PC-9 (cell line): ENCODE data around the gene HOXB5. TPM values are rescaled to one million over a fixed set of nuclear protein-coding genes. Genes with fewer than 3 reads are reported as not detected.

ENCODE experiments used
- BruUV-seq: library from RNA; stranded (reverse); fragments of 400-500 nt; replicated peaks from 2 replicates; lab custom pipeline; 2021; lab: Mats Ljungman, UMichigan
- CTCF ChIA-PET: fragments of 300-600 bp; sonication (Branson Sonifier 250); formaldehyde crosslinking; loops from one replicate; lab custom pipeline; 2022; ENCODE audit warnings: antibody characterized with exemption; lab: Charles Lee
- POLR2A ChIA-PET: fragments of 300-600 bp; sonication (Branson Sonifier 250); formaldehyde crosslinking; loops from one replicate; lab custom pipeline; 2022; ENCODE audit warnings: antibody characterized with exemption; ENCODE audit not compliant: unreplicated experiment; lab: Charles Lee
- DNase-seq, 2 experiments: peaks; one replicate each; pipeline versions ENCODE4 v3.0.0 to v3.0.0-alpha.2; 2015 to 2022; ENCODE audit warnings: mixed read lengths in 1 of 2
- H2AFZ ChIP-seq: fragments of 200-600 bp; sonication (generic); 2 replicates; pipeline ENCODE4 v1.8.1; 2017; ENCODE audit warnings: antibody characterized with exemption
- H3F3A ChIP-seq: fragments of 200-600 bp; sonication (generic); 2 replicates; pipeline ENCODE4 v1.8.1; 2017; ENCODE audit warnings: antibody characterized with exemption, mild to moderate bottlenecking, low read depth; ENCODE audit not compliant: insufficient read depth
- H3K27ac ChIP-seq: fragments of 200-600 bp; sonication (generic); 2 replicates; pipeline ENCODE4 v1.6.1; 2016; ENCODE audit warnings: mixed run types
- H3K27me3 ChIP-seq: fragments of 200-600 bp; sonication (generic); 2 replicates; pipeline ENCODE4 v1.6.1; 2016; ENCODE audit warnings: low read depth, mixed run types; ENCODE audit not compliant: insufficient read depth
- H3K36me3 ChIP-seq: fragments of 200-600 bp; sonication (generic); 2 replicates; pipeline ENCODE4 v1.6.1; 2016; ENCODE audit warnings: low read depth, mixed run types
- H3K4me1 ChIP-seq: fragments of 200-600 bp; sonication (generic); replicated peaks from 2 replicates; pipeline ENCODE4 v1.6.1; 2016; ENCODE audit warnings: mixed run types; ENCODE audit not compliant: insufficient read depth
- H3K4me2 ChIP-seq: fragments of 200-600 bp; sonication (generic); 2 replicates; pipeline ENCODE4 v1.6.1; 2017; ENCODE audit warnings: mixed run types
- H3K4me3 ChIP-seq: fragments of 200-600 bp; sonication (generic); 2 replicates; pipeline ENCODE4 v1.6.1; 2016; ENCODE audit warnings: mixed run types
- H3K79me2 ChIP-seq: fragments of 200-600 bp; sonication (generic); 2 replicates; pipeline ENCODE4 v1.6.1; 2017; ENCODE audit warnings: low read depth, mixed run types
- H3K9me2 ChIP-seq: fragments of 200-600 bp; sonication (generic); 2 replicates; pipeline ENCODE4 v1.8.1; 2017; ENCODE audit warnings: mild to moderate bottlenecking; ENCODE audit not compliant: insufficient read depth
- H3K9me3 ChIP-seq: fragments of 200-600 bp; sonication (generic); 2 replicates; pipeline ENCODE4 v1.8.1; 2016; ENCODE audit warnings: low read depth; ENCODE audit not compliant: insufficient read depth
- H4K20me1 ChIP-seq: fragments of 200-600 bp; sonication (generic); 2 replicates; pipeline ENCODE4 v1.8.1; 2017; ENCODE audit not compliant: insufficient read depth
- EZH2 ChIP-seq: fragments of 200-600 bp; sonication (generic); IDR thresholded peaks from 2 replicates; pipeline ENCODE4 v1.8.0; 2017; ENCODE audit warnings: antibody characterized with exemption, low read depth
- intact Hi-C: fragments of 100-400 bp; cut with micrococcal nuclease; formaldehyde crosslinking; loops from one replicate; pipeline ENCODE4 v1.10.0; 2022; ENCODE audit not compliant: unreplicated experiment
- total RNA-seq: library from RNA; stranded (reverse); gene quantifications from 2 replicates; pipeline ENCODE4 v1.2.3, GENCODE V29; 2021
- TF ChIP-seq, protein P1 (sequence below): fragments of 200-600 bp; sonication (generic); conservative IDR thresholded peaks from 2 replicates; pipeline ENCODE4 v1.6.1; 2017; ENCODE audit warnings: mixed run types, antibody characterized with exemption, mild to moderate bottlenecking, moderate library complexity

HOXB5 gene
- total RNA-seq, 1 experiment from 2014 or later: 12.9 TPM

DNA sequence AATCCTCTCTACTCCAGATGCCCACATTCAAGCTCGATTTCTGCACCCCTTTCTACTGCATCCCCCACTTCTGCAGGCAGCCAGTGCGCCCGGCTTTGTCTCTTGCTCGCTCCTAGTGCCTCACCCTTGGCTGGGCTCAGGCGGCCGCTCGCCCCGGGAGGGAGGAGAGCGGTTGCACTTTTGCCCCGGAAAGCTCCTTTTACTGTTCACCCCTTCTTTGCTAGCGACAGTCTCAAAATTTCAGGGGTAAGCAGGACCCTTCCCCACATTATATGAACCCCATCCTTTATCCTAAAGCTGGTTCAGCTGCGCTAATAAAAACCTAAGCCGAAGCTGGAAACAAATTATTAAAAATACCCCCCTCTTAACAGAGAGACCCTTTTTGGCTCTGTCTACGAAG is 1.0 kb downstream of the HOXB5 start:
- Histone ChIP-seq H3K4me2 (no peak overlapping the region), H4K20me1 (no peaks in the 10 kb centered on the region; the same call in 1 of the 2 replicates), H3K9me2 (no peaks in the 10 kb centered on the region), H3K9me3 (no peaks in the 10 kb centered on the region), H3K27me3 (no peaks in the 10 kb centered on the region), H2AFZ (no peak overlapping the region), H3K36me3 (peaks cover 7% of the 10 kb centered on the region), H3K27ac (no peak overlapping the region), H3F3A (peaks cover 10% of the 10 kb centered on the region; the same call in 1 of the 2 replicates), H3K4me3 (no peak overlapping the region), H3K79me2 (peaks cover 10% of the 10 kb centered on the region), H3K4me1 (peaks cover 3% of the 10 kb centered on the region)
- CTCF ChIA-PET: no interaction called here
- no peak for TF ChIP-seq EZH2
- TF ChIP-seq, protein P1, sequence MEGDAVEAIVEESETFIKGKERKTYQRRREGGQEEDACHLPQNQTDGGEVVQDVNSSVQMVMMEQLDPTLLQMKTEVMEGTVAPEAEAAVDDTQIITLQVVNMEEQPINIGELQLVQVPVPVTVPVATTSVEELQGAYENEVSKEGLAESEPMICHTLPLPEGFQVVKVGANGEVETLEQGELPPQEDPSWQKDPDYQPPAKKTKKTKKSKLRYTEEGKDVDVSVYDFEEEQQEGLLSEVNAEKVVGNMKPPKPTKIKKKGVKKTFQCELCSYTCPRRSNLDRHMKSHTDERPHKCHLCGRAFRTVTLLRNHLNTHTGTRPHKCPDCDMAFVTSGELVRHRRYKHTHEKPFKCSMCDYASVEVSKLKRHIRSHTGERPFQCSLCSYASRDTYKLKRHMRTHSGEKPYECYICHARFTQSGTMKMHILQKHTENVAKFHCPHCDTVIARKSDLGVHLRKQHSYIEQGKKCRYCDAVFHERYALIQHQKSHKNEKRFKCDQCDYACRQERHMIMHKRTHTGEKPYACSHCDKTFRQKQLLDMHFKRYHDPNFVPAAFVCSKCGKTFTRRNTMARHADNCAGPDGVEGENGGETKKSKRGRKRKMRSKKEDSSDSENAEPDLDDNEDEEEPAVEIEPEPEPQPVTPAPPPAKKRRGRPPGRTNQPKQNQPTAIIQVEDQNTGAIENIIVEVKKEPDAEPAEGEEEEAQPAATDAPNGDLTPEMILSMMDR: no peak
- DNase-seq: no peak
- no TSS peak for BruUV-seq
- intact Hi-C loops: no loop called here
- POLR2A ChIA-PET: no interaction called here

DNA sequence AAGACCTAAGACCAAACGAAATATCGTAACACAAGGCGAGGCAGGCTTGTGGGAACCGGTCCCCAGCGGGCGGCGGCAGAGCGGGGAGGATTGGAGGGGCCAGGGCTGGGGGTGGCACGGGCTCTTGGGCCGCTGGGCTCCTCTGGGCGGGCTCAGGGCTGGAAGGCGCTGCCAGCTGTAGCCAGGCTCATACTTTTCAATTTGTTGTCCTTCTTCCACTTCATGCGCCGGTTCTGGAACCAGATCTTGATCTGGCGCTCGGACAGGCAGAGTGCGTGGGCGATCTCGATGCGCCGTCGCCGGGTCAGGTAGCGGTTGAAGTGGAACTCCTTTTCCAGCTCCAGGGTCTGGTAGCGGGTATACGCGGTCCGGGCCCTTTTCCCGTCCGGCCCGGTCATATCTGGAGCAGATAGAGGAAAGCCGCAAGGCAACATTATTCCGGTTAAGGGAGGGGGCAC is 1.5 kb downstream of the HOXB5 start:
- ChIA-PET POLR2A (no interaction called here), CTCF (no interaction called here)
- no peaks in the 10 kb centered on the region for H3K9me3 ChIP-seq
- peaks cover 5% of the 10 kb centered on the region for H3K79me2 ChIP-seq
- no TSS peak for BruUV-seq
- no peaks in the 10 kb centered on the region for H3K9me2 ChIP-seq
- no peaks in the 10 kb centered on the region; the same call in 1 of the 2 replicates for H4K20me1 ChIP-seq
- H3K36me3 ChIP-seq: peaks cover 7% of the 10 kb centered on the region
- no peak overlapping the region for H3K4me3 ChIP-seq
- no peak overlapping the region for H2AFZ ChIP-seq
- no peak for TF ChIP-seq EZH2
- TF ChIP-seq, protein P1: no peak
- intact Hi-C loops: no loop called here
- DNase-seq: no peak
- peaks cover 13% of the 10 kb centered on the region; the same call in 1 of the 2 replicates for H3F3A ChIP-seq
- H3K4me2 ChIP-seq: no peak overlapping the region
- peaks cover 7% of the 10 kb centered on the region for H3K4me1 ChIP-seq
- H3K27ac ChIP-seq: no peak overlapping the region
- no peaks in the 10 kb centered on the region for H3K27me3 ChIP-seq

DNA sequence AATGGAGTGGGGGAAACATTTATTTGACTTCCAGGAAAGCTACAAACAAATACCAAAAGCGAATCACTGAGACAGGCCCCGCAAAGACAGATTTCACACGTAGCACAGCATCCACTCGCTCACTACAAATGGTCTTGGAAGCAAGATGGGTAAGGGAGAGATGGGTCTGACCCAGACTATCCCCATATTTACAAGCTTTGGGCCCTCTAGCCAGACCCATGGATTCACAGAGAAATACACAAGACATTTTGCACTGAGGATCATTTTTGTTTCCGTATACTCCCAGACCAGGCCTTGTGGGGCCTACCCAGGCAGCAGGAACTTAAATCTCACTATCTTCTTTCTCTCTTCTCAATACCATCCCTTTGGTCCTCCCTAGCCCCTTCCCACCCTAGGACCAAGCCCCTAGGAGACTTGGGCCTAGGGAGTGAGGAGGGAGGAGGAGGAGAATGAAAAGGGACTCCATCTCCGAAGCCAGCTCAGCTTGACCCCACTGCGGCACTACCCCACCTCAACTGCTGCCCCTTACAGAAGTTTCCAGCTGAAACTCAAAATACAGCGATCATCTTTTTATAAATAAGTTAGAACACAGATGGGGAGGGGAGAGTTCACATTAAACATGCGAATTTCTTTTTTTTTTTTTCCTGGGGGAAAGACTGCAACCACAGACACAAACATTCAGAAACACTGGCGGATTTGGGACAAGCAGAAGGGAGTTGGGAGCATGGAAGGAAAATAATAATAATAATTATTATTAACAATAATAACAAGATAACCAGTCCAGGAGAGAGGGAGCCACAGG is 2.1 kb downstream of the HOXB5 start:
- Histone ChIP-seq H3K36me3 (peaks cover 7% of the 10 kb centered on the region), H3K27me3 (no peaks in the 10 kb centered on the region), H3K9me2 (no peaks in the 10 kb centered on the region), H3K4me1 (peaks cover 7% of the 10 kb centered on the region), H3K4me3 (no peak overlapping the region), H2AFZ (no peak overlapping the region), H3K9me3 (no peaks in the 10 kb centered on the region), H3F3A (peaks cover 13% of the 10 kb centered on the region; the same call in 1 of the 2 replicates), H3K4me2 (no peak overlapping the region), H3K27ac (no peak overlapping the region), H4K20me1 (no peaks in the 10 kb centered on the region), H3K79me2 (no peaks in the 10 kb centered on the region)
- POLR2A ChIA-PET: interaction anchor here (0.5 kb wide), 1 partner anchor 239 kb away, joined by 3 read pairs; no protein-coding TSS in a partner anchor
- TF ChIP-seq, protein P1: no peak
- TF ChIP-seq EZH2: no peak
- no peak for DNase-seq
- CTCF ChIA-PET: interaction anchor here (0.6 kb wide), 1 partner anchor 32 kb away, joined by 3 read pairs; no protein-coding TSS in a partner anchor
- no TSS peak for BruUV-seq
- intact Hi-C loops: no loop called here
